Osteocyte (in vitro differentiated cells): Measurements from ENCODE around the gene GON7. TPM values are rescaled to one million over a fixed set of nuclear protein-coding genes. Genes with fewer than 3 reads are reported as not detected.

ENCODE experiments used
- DNase-seq: peaks from one replicate; pipeline ENCODE4 v3.0.0; 2021; ENCODE audit warnings: mixed read lengths; ENCODE audit not compliant: unreplicated experiment; ENCODE audit errors: extremely low spot score
- H3K27ac Mint-ChIP-seq: one replicate; pipeline ENCODE4 v1.8.0; 2021; ENCODE audit warnings: mild to moderate bottlenecking, mixed read lengths; ENCODE audit not compliant: unreplicated experiment
- H3K27me3 Mint-ChIP-seq: one replicate; pipeline ENCODE4 v1.8.0; 2021; ENCODE audit warnings: mixed read lengths; ENCODE audit not compliant: unreplicated experiment
- H3K36me3 Mint-ChIP-seq: one replicate; pipeline ENCODE4 v1.8.0; 2021; ENCODE audit warnings: mixed read lengths; ENCODE audit not compliant: unreplicated experiment
- H3K4me1 Mint-ChIP-seq: one replicate; pipeline ENCODE4 v1.8.0; 2021; ENCODE audit warnings: mixed read lengths; ENCODE audit not compliant: unreplicated experiment
- H3K4me3 Mint-ChIP-seq: one replicate; pipeline ENCODE4 v1.8.0; 2021; ENCODE audit warnings: mild to moderate bottlenecking, moderate library complexity, mixed read lengths; ENCODE audit not compliant: unreplicated experiment
- H3K9me3 Mint-ChIP-seq: one replicate; pipeline ENCODE4 v1.8.0; 2021; ENCODE audit warnings: mixed read lengths; ENCODE audit not compliant: unreplicated experiment
- CTCF ChIP-seq: fragments of 200-600 bp; sonication (generic); IDR thresholded peaks from 2 replicates; pipeline ENCODE4 v1.5.0; 2021; ENCODE audit warnings: antibody characterized with exemption, mild to moderate bottlenecking, moderate library complexity
- total RNA-seq: library from RNA; stranded (reverse); gene quantifications from 2 replicates; pipeline ENCODE4 v1.2.1, GENCODE V29; 2021

The GON7 gene
- total RNA-seq, 1 donor from 2014 or later = 8.8 TPM

- H3K4me3 Mint-ChIP-seq = no peak overlapping the region
- H3K27ac Mint-ChIP-seq = no peak overlapping the region
- H3K36me3 Mint-ChIP-seq = peaks cover 21% of the 10 kb centered on the region
- no peak for TF ChIP-seq CTCF
- no peaks in the 10 kb centered on the region for H3K9me3 Mint-ChIP-seq
- H3K4me1 Mint-ChIP-seq = no peaks in the 10 kb centered on the region
- no peak for DNase-seq
- H3K27me3 Mint-ChIP-seq = no peaks in the 10 kb centered on the region
Observed at GRCh38 chr14:93231129-93231979, 24.5 kb upstream of the GON7 start.

GRCh38 chr14:93230539-93230938, 23.7 kb upstream of the GON7 start:
- no peaks in the 10 kb centered on the region for H3K9me3 Mint-ChIP-seq
- DNase-seq = no peak
- no peaks in the 10 kb centered on the region for H3K4me1 Mint-ChIP-seq
- no peaks in the 10 kb centered on the region for H3K27me3 Mint-ChIP-seq
- no peak for TF ChIP-seq CTCF
- no peak overlapping the region for H3K27ac Mint-ChIP-seq
- H3K4me3 Mint-ChIP-seq = no peak overlapping the region
- H3K36me3 Mint-ChIP-seq = peaks cover 25% of the 10 kb centered on the region

DNA sequence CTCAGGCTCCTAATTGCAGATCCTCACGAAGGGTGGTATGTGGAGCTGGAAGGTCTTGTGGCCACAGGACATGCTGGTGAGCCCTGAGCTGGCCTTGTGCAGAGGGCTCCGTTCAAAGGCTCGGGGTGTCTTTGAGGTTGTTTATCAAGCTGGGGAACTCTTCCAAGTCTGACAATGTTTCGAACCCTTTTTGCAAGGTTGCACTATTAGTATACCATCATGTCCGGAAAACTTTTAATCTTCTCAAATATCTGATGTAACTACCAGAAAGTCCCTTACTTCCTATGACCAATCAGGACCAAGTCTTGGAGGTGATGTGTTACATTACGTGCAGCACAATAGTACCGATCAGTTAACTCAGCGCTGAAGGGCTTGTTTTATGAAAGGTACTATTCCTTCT, 21.7 kb upstream of the GON7 start:
- Mint-ChIP-seq H3K4me1 (no peaks in the 10 kb centered on the region), H3K27me3 (no peaks in the 10 kb centered on the region), H3K27ac (no peak overlapping the region), H3K4me3 (no peak overlapping the region), H3K36me3 (peaks cover 33% of the 10 kb centered on the region), H3K9me3 (no peaks in the 10 kb centered on the region)
- no peak for DNase-seq
- no peak for TF ChIP-seq CTCF

DNA sequence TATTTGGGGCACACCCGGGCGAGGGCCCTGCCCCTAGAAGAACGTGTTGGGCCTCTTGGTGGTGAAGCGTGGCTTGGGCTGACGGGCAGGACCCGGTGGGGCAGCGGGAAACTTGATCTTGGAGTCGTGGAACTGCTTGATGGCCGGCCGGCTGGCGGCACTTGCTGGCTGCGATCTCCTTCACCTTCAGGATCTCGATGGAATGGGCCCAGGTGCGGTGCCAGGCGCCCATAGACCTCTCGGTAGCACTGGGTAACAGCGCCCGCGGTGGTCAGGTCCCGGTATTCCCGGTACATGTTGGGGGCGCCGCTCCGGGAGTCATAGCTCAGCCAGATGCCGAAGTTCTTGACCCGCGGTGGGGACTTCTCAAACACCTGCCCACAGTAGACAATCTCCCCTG, 16.7 kb upstream of the GON7 start:
- Mint-ChIP-seq H3K4me1 (no peaks in the 10 kb centered on the region), H3K9me3 (no peaks in the 10 kb centered on the region), H3K36me3 (peaks cover 45% of the 10 kb centered on the region), H3K4me3 (no peak overlapping the region), H3K27ac (no peak overlapping the region), H3K27me3 (no peaks in the 10 kb centered on the region)
- no peak for DNase-seq
- TF ChIP-seq CTCF = no peak

- Mint-ChIP-seq H3K9me3 (no peaks in the 10 kb centered on the region), H3K27ac (no peak overlapping the region), H3K36me3 (peaks cover 37% of the 10 kb centered on the region), H3K4me1 (no peaks in the 10 kb centered on the region), H3K4me3 (no peak overlapping the region), H3K27me3 (no peaks in the 10 kb centered on the region)
- no peak for TF ChIP-seq CTCF
- DNase-seq = no peak
Observed at GRCh38 chr14:93220509-93220908, 13.6 kb upstream of the GON7 start.
